H1 (cell line): Measurements from ENCODE around the gene DNAJC21. TPM values are rescaled to one million over a fixed set of nuclear protein-coding genes. Genes with fewer than 3 reads are reported as not detected.

Source experiments
- CTCF ChIA-PET: fragments of 300-600 bp; sonication (Branson Sonifier 250); formaldehyde crosslinking; loops from one replicate; lab custom pipeline; 2021; ENCODE audit not compliant: partially characterized antibody; lab: Charles Lee
- POLR2A ChIA-PET: fragments of 300-600 bp; sonication (Branson Sonifier 250); formaldehyde crosslinking; loops from one replicate; lab custom pipeline; 2021; ENCODE audit warnings: inconsistent platforms; ENCODE audit not compliant: partially characterized antibody; lab: Charles Lee
- DNase-seq, 2 experiments: peaks; one replicate each; pipeline versions ENCODE4 v3.0.0 to v3.0.0-alpha.2; 2010 to 2022; ENCODE audit warnings: low spot score in 2 of 2, low read depth in 1 of 2, mixed read lengths in 1 of 2
- FAIRE-seq: peaks from 2 replicates; lab custom pipeline; 2011; peaks lifted over from hg19 to GRCh38; lab: Jason Lieb, UNC
- H2AFZ ChIP-seq: 2 replicates; pipeline ENCODE4 v1.8.1; 2012; ENCODE audit warnings: low read length, inconsistent platforms
- H2AK5ac ChIP-seq: 2 replicates; pipeline ENCODE4 v1.6.1; 2013; ENCODE audit warnings: low read depth, low read length
- H2BK120ac ChIP-seq: replicated peaks from 2 replicates; pipeline ENCODE3; 2013; ENCODE audit warnings: low read depth, low read length, inconsistent platforms
- H2BK12ac ChIP-seq: 2 replicates; pipeline ENCODE4 v1.6.1; 2013; ENCODE audit warnings: low read depth, low read length
- H2BK15ac ChIP-seq: 2 replicates; pipeline ENCODE4 v1.6.1; 2013; ENCODE audit warnings: low read length
- H2BK20ac ChIP-seq: 2 replicates; pipeline ENCODE4 v1.6.1; 2013; ENCODE audit warnings: low read length
- H2BK5ac ChIP-seq: 2 replicates; pipeline ENCODE4 v1.6.1; 2013; ENCODE audit warnings: low read depth, low read length
- H3K14ac ChIP-seq: 2 replicates; pipeline ENCODE4 v1.6.1; 2013; ENCODE audit warnings: inconsistent platforms; ENCODE audit not compliant: insufficient read length
- H3K18ac ChIP-seq: 2 replicates; pipeline ENCODE4 v1.6.1; 2013; ENCODE audit warnings: low read length; ENCODE audit errors: extremely low read depth
- H3K23ac ChIP-seq: 2 replicates; pipeline ENCODE4 v1.6.1; 2013; ENCODE audit warnings: inconsistent platforms; ENCODE audit not compliant: insufficient read length
- H3K23me2 ChIP-seq: 2 replicates; pipeline ENCODE4 v1.6.1; 2013; ENCODE audit warnings: low read depth, low read length
- H3K27ac ChIP-seq: 2 replicates; pipeline ENCODE4 v1.6.1; 2011; ENCODE audit warnings: low read depth, low read length, inconsistent platforms
- H3K27me3 ChIP-seq, 4 experiments: replicated peaks in 1 of 4; 1 replicate in 1 of 4; 2 replicates in 3 of 4; pipeline versions ENCODE4 v1.6.1 to v1.8.1; 2011 to 2013; ENCODE audit warnings: low read length in 3 of 4, mild to moderate bottlenecking in 3 of 4, inconsistent platforms in 2 of 4, mixed read lengths in 2 of 4, moderate library complexity in 1 of 4; ENCODE audit not compliant: control insufficient read depth in 3 of 4, insufficient read depth in 3 of 4; ENCODE audit errors: extremely low read depth in 1 of 4
- H3K36me3 ChIP-seq, 4 experiments: 2 replicates each; pipeline versions ENCODE4 v1.6.1 to v1.8.1; 2011 to 2013; ENCODE audit warnings: mild to moderate bottlenecking in 4 of 4, low read length in 3 of 4, moderate library complexity in 2 of 4, control low read depth in 1 of 4, inconsistent platforms in 1 of 4; ENCODE audit not compliant: insufficient read depth in 4 of 4, control insufficient read depth in 2 of 4
- H3K4ac ChIP-seq: replicated peaks from 2 replicates; pipeline ENCODE3; 2013; ENCODE audit warnings: low read length, low read depth, mixed read lengths, inconsistent platforms; ENCODE audit not compliant: insufficient read length
- H3K4me1 ChIP-seq, 4 experiments: replicated peaks in 1 of 4; 1 replicate in 1 of 4; 2 replicates in 3 of 4; pipeline versions ENCODE4 v1.6.1 to v1.8.1; 2011 to 2013; ENCODE audit warnings: low read length in 3 of 4, inconsistent platforms in 2 of 4, mixed read lengths in 1 of 4; ENCODE audit not compliant: insufficient read depth in 4 of 4, control insufficient read depth in 3 of 4
- H3K4me2 ChIP-seq, 2 experiments: 2 replicates each; pipeline versions ENCODE4 v1.6.1 to v1.8.1; 2011 to 2013; ENCODE audit warnings: low read depth in 2 of 2, low read length in 2 of 2, control low read depth in 1 of 2, inconsistent platforms in 1 of 2, mild to moderate bottlenecking in 1 of 2; ENCODE audit not compliant: insufficient read depth in 1 of 2
- H3K4me3 ChIP-seq, 4 experiments: fragments of 200-600, 300-600 bp in 1 of 4; sonication (generic), shearing (Covaris generic), sonication (Bioruptor Twin) in 1 of 4; 2 replicates each; pipeline versions ENCODE4 v1.5.1 to v1.8.1; 2011 to 2016; ENCODE audit warnings: low read length in 4 of 4, low read depth in 3 of 4, control low read depth in 2 of 4, inconsistent platforms in 2 of 4, mild to moderate bottlenecking in 2 of 4, mixed read lengths in 1 of 4, moderate library complexity in 1 of 4; ENCODE audit not compliant: insufficient read depth in 2 of 4; ENCODE audit errors: extremely low read depth in 1 of 4
- H3K56ac ChIP-seq: replicated peaks from 2 replicates; pipeline ENCODE3; 2013; ENCODE audit warnings: low read depth, mild to moderate bottlenecking, mixed read lengths, low read length, inconsistent platforms; ENCODE audit not compliant: insufficient read length
- H3K79me1 ChIP-seq: 2 replicates; pipeline ENCODE4 v1.6.1; 2013; ENCODE audit warnings: low read depth, low read length, control low read depth
- H3K79me2 ChIP-seq, 2 experiments: 2 replicates each; pipeline versions ENCODE4 v1.6.1 to v1.8.1; 2012 to 2013; ENCODE audit warnings: low read length in 2 of 2, mild to moderate bottlenecking in 2 of 2, inconsistent platforms in 1 of 2; ENCODE audit not compliant: insufficient read depth in 2 of 2, control insufficient read depth in 1 of 2
- H3K9ac ChIP-seq, 4 experiments: replicated peaks in 1 of 4; 1 replicate in 1 of 4; 2 replicates in 3 of 4; pipeline versions ENCODE4 v1.6.1 to v1.8.1; 2011 to 2013; ENCODE audit warnings: low read depth in 3 of 4, low read length in 3 of 4, control low read depth in 2 of 4, mild to moderate bottlenecking in 2 of 4, moderate library complexity in 2 of 4, inconsistent platforms in 1 of 4; ENCODE audit errors: extremely low read depth in 1 of 4
- H3K9me3 ChIP-seq, 2 experiments: 2 replicates each; pipeline versions ENCODE4 v1.6.1 to v1.8.1; 2012 to 2013; ENCODE audit warnings: mild to moderate bottlenecking in 2 of 2, moderate library complexity in 2 of 2, control low read depth in 1 of 2, inconsistent platforms in 1 of 2, low read depth in 1 of 2, low read length in 1 of 2, mixed read lengths in 1 of 2; ENCODE audit not compliant: insufficient read depth in 2 of 2
- H4K20me1 ChIP-seq, 2 experiments: replicated peaks in 1 of 2; 2 replicates each; pipeline versions ENCODE3 to v1.8.1; 2011 to 2013; ENCODE audit warnings: inconsistent platforms in 2 of 2, low read length in 2 of 2, mild to moderate bottlenecking in 1 of 2; ENCODE audit not compliant: insufficient read depth in 2 of 2, control insufficient read depth in 1 of 2
- H4K5ac ChIP-seq: 2 replicates; pipeline ENCODE4 v1.6.1; 2013; ENCODE audit warnings: low read length, low read depth, mixed read lengths, inconsistent platforms; ENCODE audit not compliant: insufficient read length
- H4K8ac ChIP-seq: 2 replicates; pipeline ENCODE4 v1.8.0; 2013; ENCODE audit warnings: mild to moderate bottlenecking, moderate library complexity, low read length, inconsistent platforms; ENCODE audit not compliant: insufficient read depth; ENCODE audit errors: extremely low read depth
- H4K91ac ChIP-seq: replicated peaks from 2 replicates; pipeline ENCODE3; 2013; ENCODE audit warnings: low read length, mixed read lengths, inconsistent platforms; ENCODE audit not compliant: insufficient read length
- CTBP2 ChIP-seq: IDR thresholded peaks from 2 replicates; pipeline ENCODE4 v1.7.0; 2011; ENCODE audit warnings: borderline replicate concordance, mild to moderate bottlenecking, moderate library complexity, mixed read lengths, low read length; ENCODE audit not compliant: insufficient read depth, insufficient read length
- GABPA ChIP-seq: IDR thresholded peaks from 2 replicates; pipeline ENCODE4 v1.6.1; 2011; ENCODE audit warnings: mild to moderate bottlenecking, low read length, moderate library complexity, borderline replicate concordance; ENCODE audit not compliant: insufficient read depth
- GTF2F1 ChIP-seq: IDR thresholded peaks from 2 replicates; pipeline ENCODE4 v1.6.1; 2012; ENCODE audit warnings: low read depth, low read length, improper control_type of control experiment, borderline replicate concordance
- KDM4A ChIP-seq: IDR thresholded peaks from one replicate; pipeline ENCODE4 v1.7.1; 2012; ENCODE audit warnings: low read depth, mild to moderate bottlenecking, moderate library complexity, low read length, inconsistent platforms; ENCODE audit not compliant: severe bottlenecking
- KDM5A ChIP-seq: fragments of 200-600 bp; IDR thresholded peaks from 2 replicates; pipeline ENCODE4 v1.7.1; 2012; ENCODE audit warnings: mild to moderate bottlenecking, low read length, inconsistent platforms, mixed read lengths
- POU5F1 ChIP-seq: IDR thresholded peaks from 2 replicates; pipeline ENCODE4 v1.6.1; 2011; ENCODE audit warnings: low read depth, mild to moderate bottlenecking, low read length, moderate library complexity
- SIN3A ChIP-seq, 2 experiments: IDR thresholded peaks in 1 of 2; conservative IDR thresholded peaks in 1 of 2; 2 replicates each; pipeline ENCODE4 v1.6.1; 2011 to 2012; ENCODE audit warnings: low read length in 2 of 2, improper control_type of control experiment in 1 of 2, low read depth in 1 of 2, mild to moderate bottlenecking in 1 of 2
- SP2 ChIP-seq: IDR thresholded peaks from 2 replicates; pipeline ENCODE4 v1.6.1; 2012; ENCODE audit warnings: mild to moderate bottlenecking, low read length, inconsistent platforms
- SUZ12 ChIP-seq: fragments of 200-600 bp; sonication (generic); IDR thresholded peaks from 2 replicates; pipeline ENCODE4 v1.6.1; 2012; ENCODE audit warnings: mild to moderate bottlenecking, inconsistent platforms, low read length, moderate library complexity, mixed read lengths
- TAF1 ChIP-seq: IDR thresholded peaks from 2 replicates; pipeline ENCODE4 v1.6.1; 2011; ENCODE audit warnings: mild to moderate bottlenecking, low read depth, low read length
- TBP ChIP-seq: IDR thresholded peaks from 2 replicates; pipeline ENCODE4 v1.6.1; 2011; ENCODE audit warnings: low read depth, low read length, improper control_type of control experiment
- YY1 ChIP-seq: IDR thresholded peaks from 2 replicates; pipeline ENCODE4 v1.6.1; 2011; ENCODE audit warnings: low read depth, mild to moderate bottlenecking, low read length
- WGBS, 2 experiments: shearing (Covaris generic) in 1 of 2; methylation state at CpG; one replicate each; pipeline versions ENCODE4 v1.1.6 to v1.1.7; 2013 to 2015; ENCODE audit warnings: low lambda C conversion rate in 2 of 2, mixed read lengths in 2 of 2, inconsistent platforms in 1 of 2, low coverage in 1 of 2, missing lambda C conversion rate in 1 of 2; ENCODE audit not compliant: insufficient replicate concordance in 2 of 2, insufficient coverage in 1 of 2, insufficient read length in 1 of 2; ENCODE audit errors: extremely low coverage in 1 of 2, missing lambda C conversion rate in 1 of 2; 5-methylcytosine and 5-hydroxymethylcytosine counted together
- polyA plus RNA-seq, 7 experiments: library from polyadenylated mRNA; depleted of rRNA in 3 of 7; stranded (reverse) in 5 of 7; unstranded in 2 of 7; fragments of >200 nt in 5 of 7; fragments of 200-250 nt in 2 of 7; gene quantifications; 1 replicate in 5 of 7; 2 replicates in 1 of 7; 4 replicates in 1 of 7; pipeline versions ENCODE4 v1.2.1 to v1.2.3, GENCODE V29; 2011 to 2013; ENCODE audit warnings: missing spikeins in 2 of 7, mixed read lengths in 2 of 7
- total RNA-seq: library from RNA; stranded (reverse); fragmentation: NEBNext Ultra II Directional; extraction: Animal tissue kit (Norgen Biotek cat#: 25700); gene quantifications from 2 replicates; pipeline ENCODE4 v1.2.1, GENCODE V29; 2021

The DNAJC21 gene
- total and polyA plus RNA-seq, 2 of the 8 experiments (the other 6 are each of a cell fraction or from before 2014, with no cell fraction given): 5.1 to 47.5 TPM

DNA sequence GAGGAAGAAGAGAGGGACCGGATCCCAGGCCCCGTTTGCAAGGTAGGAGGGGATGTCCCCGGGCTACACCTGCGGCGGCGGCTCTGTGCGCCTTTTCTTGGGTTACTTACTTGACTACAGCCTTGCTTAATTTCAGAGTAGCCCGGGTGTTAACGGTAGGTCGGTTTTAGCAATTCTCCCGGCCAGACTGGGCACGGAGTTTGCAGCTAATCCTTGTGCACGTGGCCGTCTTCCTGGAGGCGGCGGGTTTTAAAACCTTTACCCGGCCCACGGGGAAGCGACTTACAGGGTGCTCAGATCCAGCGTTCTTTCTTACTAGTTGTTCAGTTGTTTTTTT is 13.5 kb upstream of the DNAJC21 start:
- no peak overlapping the region; the same call in 1 of the 2 replicates for H2BK12ac ChIP-seq
- peaks cover 10% of the 10 kb centered on the region; the same call in 1 of the 2 replicates for H3K23me2 ChIP-seq
- 1% methylated on average over 19 of the region's 20 CpGs; no CpG with 5 or more reads in 1 of the 2 experiments for WGBS, 2 experiments
- H4K91ac ChIP-seq: peak overlapping the region; percentile 97
- POLR2A ChIA-PET: interaction anchor here (1.0 to 5.1 kb wide), 15 partner anchors 9 to 439 kb away, joined by 3 to 52 read pairs (median 5); partner anchors contain the start of genes DNAJC21, RAI14 and TTC23L
- CTCF ChIA-PET: interaction anchor here (2.3 to 3.9 kb wide), 3 partner anchors 11 to 441 kb away, joined by 8 to 24 read pairs (median 9); no protein-coding TSS in a partner anchor
- peak overlapping the region; percentile 94; the same call in 1 of the 2 replicates for H2BK5ac ChIP-seq
- H3K56ac ChIP-seq: peak overlapping the region; percentile 70
- no peak overlapping the region for H2AFZ ChIP-seq
- H3K4me1 ChIP-seq: peaks cover 0 to 3% (median under 1%) of the 10 kb centered on the region in 4 experiments; a peak in 1 of 7 replicates
- no peak overlapping the region for H2BK120ac ChIP-seq
- H3K27ac ChIP-seq: peak overlapping the region; percentile 95
- peak overlapping the region; percentile 80 to 84 for H3K4me2 ChIP-seq
- peaks cover 9 to 46% (median 26%) of the 10 kb centered on the region in 4 experiments for H3K36me3 ChIP-seq
- no peak for FAIRE-seq
- no peak overlapping the region for H3K23ac ChIP-seq
- H3K79me1 ChIP-seq: no peaks in the 10 kb centered on the region
- H3K9ac ChIP-seq: peak overlapping the region; percentile 90 to 99 (median 98)
- H2AK5ac ChIP-seq: no peak overlapping the region
- no peak overlapping the region for H2BK20ac ChIP-seq
- H3K4me3 ChIP-seq: peak overlapping the region; percentile 86 to 100 (median 96)
- H3K14ac ChIP-seq: no peak overlapping the region
- H3K18ac ChIP-seq: peak overlapping the region; percentile 92; the same call in 1 of the 2 replicates
- peaks cover 26 to 73% of the 10 kb centered on the region in 2 experiments for H3K79me2 ChIP-seq
- no peak for DNase-seq
- H4K5ac ChIP-seq: peak overlapping the region; percentile 80
- no peak overlapping the region for H2BK15ac ChIP-seq
- H4K8ac ChIP-seq: peak overlapping the region; percentile 99; the same call in 1 of the 2 replicates
- H4K20me1 ChIP-seq: peaks cover 1 to 6% of the 10 kb centered on the region in 2 experiments
- no peaks in the 10 kb centered on the region for H3K27me3 ChIP-seq
- no peak overlapping the region for H3K4ac ChIP-seq
- no peaks in the 10 kb centered on the region for H3K9me3 ChIP-seq
- TF ChIP-seq POU5F1 (no peak), SIN3A (conservative IDR thresholded peaks at IDR 0.05 in 1 of 2, IDR thresholded peaks at IDR 0.05 in 1 of 2; ENCODE audit: low read depth in 1 of 2, low read length in 2 of 2) (no peak; a peak in 1 of 4 replicates), TAF1 (no peak), TBP (no peak), YY1 (no peak), GTF2F1 (no peak), KDM5A (0 out of 2 replicates have a peak, but pooled peaks have one; percentile 41), CTBP2 (no peak), SP2 (no peak), SUZ12 (no peak), GABPA (no peak), KDM4A (peak; percentile 25)
